ENCODE measurements around the gene TRMT11. TPM values are rescaled to one million over a fixed set of nuclear protein-coding genes. Genes with fewer than 3 reads are reported as not detected.

TRMT11 gene
- total RNA-seq, result 21.4 TPM

DNA sequence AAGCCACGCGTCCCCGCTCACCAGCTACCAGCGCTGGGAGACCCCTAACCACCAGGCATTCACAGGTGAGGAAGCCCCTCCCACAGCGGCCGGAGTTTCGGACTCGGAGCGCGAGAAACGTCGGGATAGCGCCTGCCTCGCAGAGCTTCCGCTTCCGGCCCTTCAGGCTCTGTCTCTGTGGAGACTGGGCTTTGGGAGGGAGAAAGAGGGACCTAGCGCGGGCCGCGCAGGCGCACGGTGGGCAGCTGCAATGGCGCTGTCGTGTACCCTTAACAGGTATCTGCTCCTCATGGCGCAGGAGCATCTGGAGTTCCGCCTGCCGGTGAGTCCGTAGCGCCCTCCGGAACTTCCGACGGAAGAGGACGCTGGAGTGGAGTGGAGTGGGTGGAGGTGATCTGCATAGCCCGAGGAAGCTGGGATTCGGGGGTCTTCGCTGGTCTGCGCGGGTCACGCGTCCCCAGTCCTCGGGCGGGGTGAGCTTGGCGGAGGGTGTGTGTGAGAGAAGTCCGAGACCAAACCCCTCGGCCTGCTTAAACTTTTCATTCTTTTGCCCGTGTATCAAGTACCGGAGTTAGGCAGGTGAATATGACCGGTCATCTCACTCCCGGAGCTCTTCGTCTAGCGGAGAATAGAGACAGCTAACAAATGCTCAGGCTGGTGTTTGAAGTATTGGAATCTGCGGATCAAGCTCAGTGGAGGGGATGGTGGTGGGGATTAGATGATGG lies at the start of gene TRMT11:
TSS of gene TRMT11 (plus strand) at position 240 of the 725 bp plus-strand sequence. CDS start at position 251, 11 bp downstream.
- peaks cover 7 to 22% (median 10%) of the 10 kb centered on the region in 3 donors for H3K4me1 ChIP-seq (ENCODE audit: control insufficient read depth in 3 of 3, insufficient read depth in 3 of 3, low read length in 3 of 3)
- no peaks in the 10 kb centered on the region for H3K9me3 ChIP-seq (ENCODE audit: control insufficient read depth in 3 of 3, low read length in 3 of 3)
- peak within 1 kb of the TSS; percentile 82 to 97 (median 89) for H3K9ac ChIP-seq (ENCODE audit: low read depth in 1 of 3, low read length in 3 of 3)
- peaks cover 0 to 4% (median 0%) of the 10 kb centered on the region in 3 donors for H3K36me3 ChIP-seq (ENCODE audit: control insufficient read depth in 3 of 3, insufficient read depth in 3 of 3, low read length in 3 of 3)
- peak within 1 kb of the TSS; percentile 87 to 94 (median 90) for H3K4me3 ChIP-seq (ENCODE audit: low read length in 3 of 3)
- no peaks in the 10 kb centered on the region for H3K27me3 ChIP-seq (ENCODE audit: control insufficient read depth in 3 of 3, insufficient read depth in 3 of 3, low read length in 3 of 3)
- peak within 1 kb of the TSS; percentile 76 for H3K27ac ChIP-seq (ENCODE audit: low read depth, low read length)

- no peaks in the 10 kb centered on the region for H3K36me3 ChIP-seq (ENCODE audit: control insufficient read depth in 3 of 3, insufficient read depth in 3 of 3, low read length in 3 of 3)
Measured at GRCh38 chr6:125939026-125939425, 47.3 kb upstream of the TRMT11 start.

GRCh38 chr6:125939791-125940190 lies 46.5 kb upstream of the TRMT11 start:
- Histone ChIP-seq H3K27me3 (ENCODE audit: control insufficient read depth in 3 of 3, insufficient read depth in 3 of 3, low read length in 3 of 3) (no peaks in the 10 kb centered on the region), H3K27ac (ENCODE audit: low read depth, low read length) (no peak overlapping the region), H3K9ac (ENCODE audit: low read depth in 1 of 3, low read length in 3 of 3) (no peak overlapping the region), H3K36me3 (ENCODE audit: control insufficient read depth in 3 of 3, insufficient read depth in 3 of 3, low read length in 3 of 3) (no peaks in the 10 kb centered on the region), H3K9me3 (ENCODE audit: control insufficient read depth in 3 of 3, low read length in 3 of 3) (no peaks in the 10 kb centered on the region), H3K4me1 (ENCODE audit: control insufficient read depth in 3 of 3, insufficient read depth in 3 of 3, low read length in 3 of 3) (no peaks in the 10 kb centered on the region), H3K4me3 (ENCODE audit: low read length in 3 of 3) (no peak overlapping the region)

More at GRCh38 chr6:125939026-125939425, 47.3 kb upstream of the TRMT11 start:
- H3K9ac ChIP-seq (ENCODE audit: low read depth in 1 of 3, low read length in 3 of 3), result no peak overlapping the region
- H3K27ac ChIP-seq (ENCODE audit: low read depth, low read length), result no peak overlapping the region
- H3K4me3 ChIP-seq (ENCODE audit: low read length in 3 of 3), result no peak overlapping the region
- H3K9me3 ChIP-seq (ENCODE audit: control insufficient read depth in 3 of 3, low read length in 3 of 3), result no peaks in the 10 kb centered on the region
- H3K4me1 ChIP-seq (ENCODE audit: control insufficient read depth in 3 of 3, insufficient read depth in 3 of 3, low read length in 3 of 3), result no peaks in the 10 kb centered on the region
- H3K27me3 ChIP-seq (ENCODE audit: control insufficient read depth in 3 of 3, insufficient read depth in 3 of 3, low read length in 3 of 3), result no peaks in the 10 kb centered on the region

DNA sequence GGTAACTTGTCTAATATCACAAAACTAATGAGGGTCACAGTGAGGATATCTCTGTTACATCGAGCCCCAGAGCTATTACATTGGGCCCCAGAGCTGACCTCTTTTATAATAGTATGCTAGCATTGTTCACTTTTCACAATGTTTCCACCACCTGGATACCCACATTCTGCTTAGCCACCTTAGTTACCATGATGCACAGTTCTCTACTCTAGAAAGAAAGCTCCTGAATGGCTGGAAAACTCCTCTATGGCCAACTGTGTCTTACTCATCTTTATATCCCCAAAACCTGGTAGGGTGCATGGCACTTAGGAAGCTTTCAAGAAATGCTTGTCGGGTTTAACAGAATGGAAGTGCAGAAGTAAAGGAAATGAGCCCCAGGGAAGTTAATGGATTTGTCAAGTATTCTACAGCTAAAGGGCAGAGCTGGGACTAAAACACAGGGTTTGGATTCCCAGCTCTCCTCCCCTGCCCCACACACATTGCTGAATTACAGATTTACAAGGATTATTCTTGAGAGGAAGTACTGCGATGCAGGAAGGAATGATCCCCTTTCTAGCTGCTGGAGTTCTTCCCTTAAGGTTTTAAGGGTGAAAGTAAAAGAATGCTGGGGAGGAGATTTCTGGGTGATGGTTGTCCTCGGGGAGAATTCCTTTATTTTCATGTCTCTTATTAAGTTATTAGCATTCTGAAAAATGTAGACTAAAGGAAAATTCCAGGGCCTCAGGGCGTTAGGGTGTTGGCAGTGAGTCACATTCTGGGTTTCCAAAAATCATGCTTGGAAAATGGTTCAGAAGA lies 45.9 kb upstream of the TRMT11 start:
- Histone ChIP-seq H3K9ac (ENCODE audit: low read depth in 1 of 3, low read length in 3 of 3) (peak overlapping the region in 2 of 3 donors; percentile 14), H3K36me3 (ENCODE audit: control insufficient read depth in 3 of 3, insufficient read depth in 3 of 3, low read length in 3 of 3) (no peaks in the 10 kb centered on the region), H3K4me1 (ENCODE audit: control insufficient read depth in 3 of 3, insufficient read depth in 3 of 3, low read length in 3 of 3) (no peaks in the 10 kb centered on the region), H3K9me3 (ENCODE audit: control insufficient read depth in 3 of 3, low read length in 3 of 3) (no peaks in the 10 kb centered on the region), H3K27ac (ENCODE audit: low read depth, low read length) (no peak overlapping the region), H3K4me3 (ENCODE audit: low read length in 3 of 3) (no peak overlapping the region), H3K27me3 (ENCODE audit: control insufficient read depth in 3 of 3, insufficient read depth in 3 of 3, low read length in 3 of 3) (no peaks in the 10 kb centered on the region)

DNA sequence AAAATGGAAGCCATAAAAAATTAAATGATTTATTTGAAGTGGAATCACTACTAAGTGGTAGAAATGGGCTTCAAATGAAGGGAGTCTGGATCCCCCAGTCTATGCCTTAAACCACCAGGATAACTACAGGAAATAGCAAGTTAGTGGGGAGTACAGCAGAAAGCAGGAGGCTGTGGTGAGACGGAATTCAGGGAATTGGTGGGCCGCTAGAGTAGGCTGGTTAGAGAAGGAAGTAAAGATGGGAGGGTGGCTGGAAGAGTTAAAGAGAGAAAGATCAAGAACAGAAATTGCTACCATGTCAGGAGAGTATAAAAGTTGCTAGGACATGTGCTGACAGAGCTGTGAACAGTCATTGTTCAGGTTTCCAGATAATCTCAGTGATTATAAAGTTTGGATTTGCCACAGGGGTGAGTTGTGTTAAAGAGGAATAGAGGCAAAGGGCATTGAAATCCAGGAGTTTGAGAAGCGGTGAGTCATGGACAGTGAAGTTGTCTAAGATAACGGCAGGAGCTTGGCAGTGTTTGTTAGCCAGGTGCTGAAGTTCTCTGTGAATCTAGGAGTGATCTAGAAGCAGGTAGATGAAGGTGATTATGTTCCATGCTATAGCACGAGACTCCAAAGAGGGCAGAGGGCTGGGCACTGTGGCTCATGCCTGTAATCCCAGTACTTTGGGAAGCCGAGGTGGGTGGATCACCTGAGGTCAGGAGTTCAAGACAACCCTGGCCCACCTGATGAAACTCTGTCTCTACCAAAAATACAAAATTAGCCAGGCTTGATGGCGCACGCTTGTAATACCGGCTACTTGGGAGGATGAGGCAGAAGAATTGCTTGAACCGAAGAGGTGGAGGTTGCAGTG lies 43.4 kb upstream of the TRMT11 start:
- H3K27me3 ChIP-seq (ENCODE audit: control insufficient read depth in 3 of 3, insufficient read depth in 3 of 3, low read length in 3 of 3), result no peaks in the 10 kb centered on the region
- peak overlapping the region; percentile 46 for H3K27ac ChIP-seq (ENCODE audit: low read depth, low read length)

GRCh38 chr6:125943528-125944433 lies 42.6 kb upstream of the TRMT11 start:
- Histone ChIP-seq H3K27ac (ENCODE audit: low read depth, low read length) (peak overlapping the region; percentile 46), H3K36me3 (ENCODE audit: control insufficient read depth in 3 of 3, insufficient read depth in 3 of 3, low read length in 3 of 3) (no peaks in the 10 kb centered on the region), H3K9ac (ENCODE audit: low read depth in 1 of 3, low read length in 3 of 3) (no peak overlapping the region), H3K4me3 (ENCODE audit: low read length in 3 of 3) (no peak overlapping the region), H3K4me1 (ENCODE audit: control insufficient read depth in 3 of 3, insufficient read depth in 3 of 3, low read length in 3 of 3) (peaks cover 0 to 4% (median 0%) of the 10 kb centered on the region in 3 donors), H3K27me3 (ENCODE audit: control insufficient read depth in 3 of 3, insufficient read depth in 3 of 3, low read length in 3 of 3) (no peaks in the 10 kb centered on the region), H3K9me3 (ENCODE audit: control insufficient read depth in 3 of 3, low read length in 3 of 3) (no peaks in the 10 kb centered on the region)

More for the DNA sequence above, 43.4 kb upstream of the TRMT11 start:
- Histone ChIP-seq H3K9me3 (ENCODE audit: control insufficient read depth in 3 of 3, low read length in 3 of 3) (no peaks in the 10 kb centered on the region), H3K4me3 (ENCODE audit: low read length in 3 of 3) (no peak overlapping the region), H3K9ac (ENCODE audit: low read depth in 1 of 3, low read length in 3 of 3) (no peak overlapping the region), H3K36me3 (ENCODE audit: control insufficient read depth in 3 of 3, insufficient read depth in 3 of 3, low read length in 3 of 3) (no peaks in the 10 kb centered on the region), H3K4me1 (ENCODE audit: control insufficient read depth in 3 of 3, insufficient read depth in 3 of 3, low read length in 3 of 3) (peaks cover 0 to 4% (median 0%) of the 10 kb centered on the region in 3 donors)

DNA sequence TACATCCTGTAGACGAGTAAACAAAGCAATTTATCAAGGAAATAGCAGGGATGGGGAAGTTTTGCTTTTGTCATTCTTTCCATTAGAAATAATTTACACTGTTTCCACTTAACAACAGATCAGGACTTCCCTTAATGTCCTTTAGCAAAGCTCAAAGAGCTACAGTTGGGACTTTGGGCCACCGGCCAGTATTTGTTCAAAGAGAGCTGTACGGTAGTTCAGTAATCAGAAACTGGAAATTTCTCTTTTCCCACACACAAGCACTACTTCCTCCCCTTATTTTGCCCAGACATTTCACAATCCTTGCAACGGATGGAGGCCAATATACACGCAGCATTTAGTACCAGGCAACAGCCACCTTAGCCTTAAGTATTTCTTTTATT lies 41.9 kb upstream of the TRMT11 start:
- no peaks in the 10 kb centered on the region for H3K27me3 ChIP-seq (ENCODE audit: control insufficient read depth in 3 of 3, insufficient read depth in 3 of 3, low read length in 3 of 3)
- peak overlapping the region; percentile 46 for H3K27ac ChIP-seq (ENCODE audit: low read depth, low read length)
- H3K9ac ChIP-seq (ENCODE audit: low read depth in 1 of 3, low read length in 3 of 3), result no peak overlapping the region
- H3K4me3 ChIP-seq (ENCODE audit: low read length in 3 of 3), result no peak overlapping the region
- peaks cover 0 to 4% (median 0%) of the 10 kb centered on the region in 3 donors for H3K4me1 ChIP-seq (ENCODE audit: control insufficient read depth in 3 of 3, insufficient read depth in 3 of 3, low read length in 3 of 3)
- H3K9me3 ChIP-seq (ENCODE audit: control insufficient read depth in 3 of 3, low read length in 3 of 3), result no peaks in the 10 kb centered on the region
- H3K36me3 ChIP-seq (ENCODE audit: control insufficient read depth in 3 of 3, insufficient read depth in 3 of 3, low read length in 3 of 3), result no peaks in the 10 kb centered on the region

- Histone ChIP-seq H3K4me3 (ENCODE audit: low read length in 3 of 3) (no peak overlapping the region), H3K27me3 (ENCODE audit: control insufficient read depth in 3 of 3, insufficient read depth in 3 of 3, low read length in 3 of 3) (no peaks in the 10 kb centered on the region), H3K27ac (ENCODE audit: low read depth, low read length) (peak overlapping the region; percentile 46), H3K9ac (ENCODE audit: low read depth in 1 of 3, low read length in 3 of 3) (no peak overlapping the region), H3K36me3 (ENCODE audit: control insufficient read depth in 3 of 3, insufficient read depth in 3 of 3, low read length in 3 of 3) (no peaks in the 10 kb centered on the region), H3K4me1 (ENCODE audit: control insufficient read depth in 3 of 3, insufficient read depth in 3 of 3, low read length in 3 of 3) (peaks cover 0 to 4% (median 0%) of the 10 kb centered on the region in 3 donors), H3K9me3 (ENCODE audit: control insufficient read depth in 3 of 3, low read length in 3 of 3) (no peaks in the 10 kb centered on the region)
Measured at GRCh38 chr6:125944896-125945295, 41.4 kb upstream of the TRMT11 start.

Data from skeletal muscle tissue (tissue), 4 donors.